ENCODE data around the gene STX16.

The STX16 gene

GRCh38 chr20:58699623-58700107 lies 48.6 kb downstream of the STX16 start:
- H3K4me3 ChIP-seq (ENCODE audit: low read depth, low read length), result no peak overlapping the region
- no peak for DNase-seq (ENCODE audit: low read depth)
- no peak for TF ChIP-seq CTCF (conservative IDR thresholded peaks at IDR 0.05; ENCODE audit: low read depth, low read length)

DNA sequence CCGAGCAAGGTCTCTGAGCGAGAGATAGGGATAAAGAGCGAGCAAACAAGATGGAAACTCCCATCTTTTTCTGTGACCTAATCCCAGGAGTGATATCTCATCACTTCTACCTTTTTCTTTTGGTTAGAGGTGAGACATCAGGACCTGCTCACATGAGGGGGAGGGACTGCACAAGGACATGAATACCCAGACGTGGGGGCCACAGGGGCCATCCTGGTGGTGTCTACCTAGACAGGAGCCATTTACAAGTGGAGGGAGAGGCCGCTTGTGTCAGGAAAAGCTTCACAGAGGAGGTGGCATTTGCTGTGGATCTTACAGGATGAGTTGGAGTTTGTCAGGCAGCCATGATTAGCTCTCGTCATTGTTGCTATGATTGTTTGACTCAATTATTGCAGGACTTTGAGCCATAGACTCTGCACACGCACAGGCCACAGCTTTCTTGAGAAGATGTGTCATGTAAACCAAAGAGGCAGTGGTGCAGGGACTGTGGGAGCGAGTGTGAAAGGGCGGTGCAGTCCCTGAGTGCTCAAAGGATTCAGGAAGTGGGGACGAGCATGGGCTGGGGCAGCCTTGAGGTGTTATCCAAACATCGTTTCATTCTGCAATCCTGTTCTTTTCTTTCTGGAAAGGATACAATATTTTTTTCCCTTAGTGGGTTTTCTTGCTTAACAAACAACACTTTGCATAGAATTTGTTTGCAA lies 49.2 kb downstream of the STX16 start:
- H3K4me3 ChIP-seq (ENCODE audit: low read depth, low read length), result no peak overlapping the region
- TF ChIP-seq CTCF (conservative IDR thresholded peaks at IDR 0.05; ENCODE audit: low read depth, low read length), result no peak
- no peak for DNase-seq (ENCODE audit: low read depth)

DNA sequence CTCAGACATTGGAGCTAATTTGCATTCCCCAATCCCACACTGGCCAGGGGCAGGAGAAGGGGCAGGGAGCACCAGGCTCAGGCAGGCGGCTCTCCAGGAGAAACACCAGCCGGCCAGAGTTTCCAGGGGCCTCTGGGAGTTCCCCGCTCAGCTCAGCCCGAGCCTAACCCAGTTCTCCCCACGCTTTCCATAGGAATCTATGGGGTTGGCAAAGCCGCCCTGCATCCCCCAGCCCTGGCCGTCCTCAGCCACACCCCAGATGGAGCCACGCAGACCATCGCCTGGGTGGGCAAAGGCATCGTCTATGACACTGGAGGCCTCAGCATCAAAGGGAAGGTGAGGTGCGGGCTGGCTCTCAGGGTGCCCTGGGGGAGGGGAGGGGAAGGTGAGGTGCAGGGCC lies 49.7 kb downstream of the STX16 start:
- no peak for DNase-seq (ENCODE audit: low read depth)
- TF ChIP-seq CTCF (conservative IDR thresholded peaks at IDR 0.05; ENCODE audit: low read depth, low read length), result no peak

GRCh38 chr20:58701431-58702160 lies 50.5 kb downstream of the STX16 start:
- TF ChIP-seq CTCF (conservative IDR thresholded peaks at IDR 0.05; ENCODE audit: low read depth, low read length), result no peak
- H3K4me3 ChIP-seq (ENCODE audit: low read depth, low read length), result no peak overlapping the region
- DNase-seq (ENCODE audit: low read depth), result no peak

More for the DNA sequence above, 49.7 kb downstream of the STX16 start:
- H3K4me3 ChIP-seq (ENCODE audit: low read depth, low read length), result no peak overlapping the region

DNA sequence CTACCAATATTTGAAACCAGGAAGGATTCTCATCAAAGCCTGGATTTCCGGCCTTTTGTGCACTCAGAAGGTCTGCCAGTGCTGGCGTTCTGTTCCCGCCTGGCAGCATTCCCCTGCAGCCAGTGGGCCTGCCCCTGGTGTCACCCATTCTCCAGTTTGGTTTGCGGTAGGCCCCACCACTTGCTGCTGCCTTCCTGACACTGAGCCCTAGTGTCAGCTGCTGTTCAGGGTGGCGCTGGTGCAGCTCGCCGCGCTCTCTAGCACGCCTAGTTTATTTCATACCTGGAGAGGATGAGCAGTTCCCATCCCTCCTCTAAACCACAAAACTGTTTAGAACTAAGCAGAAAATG lies 51.1 kb downstream of the STX16 start:
- TF ChIP-seq CTCF (conservative IDR thresholded peaks at IDR 0.05; ENCODE audit: low read depth, low read length), result no peak
- no peak for DNase-seq (ENCODE audit: low read depth)
- no peak overlapping the region for H3K4me3 ChIP-seq (ENCODE audit: low read depth, low read length)

DNA sequence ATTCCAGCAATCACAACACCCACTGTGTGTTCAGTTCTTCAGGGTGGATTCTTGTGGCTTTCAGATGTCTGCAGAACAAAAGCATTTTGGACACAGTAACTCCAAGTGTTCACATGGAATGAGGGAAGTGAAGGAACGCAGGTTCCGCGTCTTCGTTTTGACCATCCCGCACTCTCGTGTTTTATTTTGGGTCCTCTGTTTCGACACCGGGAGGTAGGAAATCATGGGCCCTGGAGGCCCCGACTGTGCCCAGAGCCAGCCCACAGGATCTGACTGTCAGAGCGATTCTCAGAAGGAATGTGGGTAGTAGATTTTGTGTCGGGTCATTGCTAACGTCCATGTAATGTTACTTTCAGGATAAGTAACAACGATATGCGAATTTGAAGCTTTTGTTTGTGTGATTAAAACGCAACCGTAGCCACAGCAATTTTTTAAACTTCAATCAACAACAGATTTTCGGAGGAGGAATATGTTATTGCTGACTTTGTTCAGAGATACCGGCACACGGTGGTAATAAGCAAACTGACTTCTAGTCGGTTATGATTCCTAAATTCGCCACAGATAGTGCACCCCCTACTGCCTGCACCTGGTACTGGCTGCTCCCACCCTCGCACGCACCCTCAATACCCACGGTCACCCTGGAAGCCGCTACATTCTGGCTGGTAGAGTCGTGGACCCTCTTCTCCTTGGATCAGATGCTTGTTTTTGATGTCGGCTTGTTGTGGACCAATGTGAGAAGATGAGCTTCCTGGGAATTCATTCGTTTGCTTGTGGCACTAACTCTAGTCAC lies 52.0 kb downstream of the STX16 start:
- peak; percentile 46 for TF ChIP-seq CTCF (conservative IDR thresholded peaks at IDR 0.05; ENCODE audit: low read depth, low read length)
- H3K4me3 ChIP-seq (ENCODE audit: low read depth, low read length), result no peak overlapping the region
- DNase-seq (ENCODE audit: low read depth), result no peak
